ENCODE measurements around the gene NCKAP5. TPM values are rescaled to one million over a fixed set of nuclear protein-coding genes. Genes with fewer than 3 reads are reported as not detected.

The NCKAP5 gene
- polyA plus RNA-seq, 3 donors = 0.16 to 0.34 (median 0.30) TPM

DNA sequence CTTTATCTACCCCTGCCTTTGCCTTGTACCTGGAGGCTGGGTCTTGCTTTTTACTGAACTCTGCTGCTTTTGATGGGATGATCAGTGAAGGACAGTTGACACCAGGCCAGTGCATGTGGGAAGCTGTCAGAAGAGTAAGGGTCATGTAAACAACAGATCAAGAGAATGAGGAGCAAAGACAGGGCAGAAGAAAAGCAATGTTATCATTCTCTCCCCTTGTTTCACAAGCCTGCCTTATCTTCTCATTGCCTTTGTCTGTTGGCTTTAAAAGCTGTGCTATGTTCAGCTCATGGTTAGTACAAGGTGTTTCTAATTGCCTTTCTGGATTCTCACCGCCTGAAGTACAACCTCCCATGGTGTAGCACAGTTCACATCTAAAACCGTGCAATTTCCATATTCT, 925.8 kb downstream of the NCKAP5 start:
- no peak overlapping the region for H3K27ac ChIP-seq (ENCODE audit: low read depth, low read length)
- WGBS, 3 donors = 76 to 83% (median 82%) methylated on average over 2 of the region's 2 CpGs

DNA sequence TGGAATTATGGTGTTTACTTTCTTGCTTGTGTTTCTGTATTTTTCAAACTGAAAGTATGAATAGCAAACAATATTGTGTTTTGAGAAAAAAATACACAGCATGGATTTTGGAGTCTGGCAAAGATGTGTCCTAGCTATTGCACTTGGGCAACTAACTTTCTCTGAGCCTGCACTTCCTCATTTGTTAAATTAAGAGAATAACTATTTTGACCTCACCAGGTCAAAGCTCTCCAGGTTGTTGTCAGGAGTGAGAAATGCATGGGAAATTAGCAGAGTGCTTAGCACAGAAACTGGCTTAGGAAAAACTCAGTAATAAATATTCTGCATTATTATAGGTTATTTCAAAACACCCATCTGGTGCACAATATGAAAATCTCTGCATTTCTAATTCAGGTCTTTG, 926.4 kb downstream of the NCKAP5 start:
- no peak overlapping the region for H3K27ac ChIP-seq (ENCODE audit: low read depth, low read length)

DNA sequence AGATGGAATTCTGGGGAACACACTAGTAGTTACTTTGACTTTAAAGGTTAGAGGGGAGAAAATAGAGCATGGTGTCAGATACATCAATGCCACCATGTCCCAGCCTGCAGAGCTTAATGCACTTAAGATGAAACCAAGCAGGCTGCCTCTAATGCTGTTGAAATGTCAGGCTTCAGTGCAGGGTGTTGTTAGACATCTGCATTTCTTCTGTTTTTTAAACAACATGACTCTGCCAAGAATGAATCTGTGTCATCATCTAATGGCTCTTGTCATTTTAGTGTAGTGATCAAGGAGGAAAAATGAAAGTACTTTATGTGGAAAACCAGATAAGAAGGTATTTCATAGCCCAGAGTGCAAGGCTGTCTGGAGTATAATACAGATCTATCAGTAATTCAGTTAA, 928.1 kb downstream of the NCKAP5 start:
- H3K27ac ChIP-seq (ENCODE audit: low read depth, low read length) = no peak overlapping the region

DNA sequence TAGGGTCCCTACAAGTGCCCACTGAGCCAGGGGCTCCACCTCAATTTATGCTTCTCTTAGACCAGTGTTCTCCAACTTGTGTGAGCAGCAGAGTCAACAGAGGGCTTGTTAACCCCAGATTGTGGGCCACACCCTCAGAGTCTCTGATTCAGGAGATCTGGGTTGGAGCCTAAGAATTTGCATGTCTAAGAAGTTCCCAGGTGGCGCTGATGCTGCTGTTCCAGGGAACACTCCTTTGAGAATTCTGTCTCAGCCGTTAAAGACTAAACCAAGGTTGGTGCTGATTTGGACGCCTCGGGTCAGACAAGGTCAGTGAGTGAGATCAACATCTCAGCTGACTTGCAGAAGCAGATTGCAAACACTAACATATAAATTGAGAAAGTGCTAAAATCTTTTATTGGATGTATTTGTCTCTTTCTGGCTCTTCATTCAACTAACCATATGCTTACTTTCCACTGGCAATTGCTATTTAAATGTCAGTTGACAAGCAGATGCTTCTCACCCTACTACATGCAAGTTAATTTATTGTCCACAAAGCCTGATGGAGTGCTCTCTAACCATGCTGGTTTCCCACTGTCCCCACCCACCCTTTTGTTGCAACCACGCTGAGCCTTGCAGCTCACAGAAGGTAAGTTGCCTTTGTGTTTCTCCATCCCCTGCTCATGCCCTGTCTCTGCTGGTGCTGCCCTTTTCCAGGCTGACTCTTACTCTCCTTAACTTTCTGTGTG, 929.8 kb downstream of the NCKAP5 start:
- 65 to 86% (median 83%) methylated on average over 5 of the region's 5 CpGs for WGBS, 3 donors
- H3K27ac ChIP-seq (ENCODE audit: low read depth, low read length) = no peak overlapping the region

DNA sequence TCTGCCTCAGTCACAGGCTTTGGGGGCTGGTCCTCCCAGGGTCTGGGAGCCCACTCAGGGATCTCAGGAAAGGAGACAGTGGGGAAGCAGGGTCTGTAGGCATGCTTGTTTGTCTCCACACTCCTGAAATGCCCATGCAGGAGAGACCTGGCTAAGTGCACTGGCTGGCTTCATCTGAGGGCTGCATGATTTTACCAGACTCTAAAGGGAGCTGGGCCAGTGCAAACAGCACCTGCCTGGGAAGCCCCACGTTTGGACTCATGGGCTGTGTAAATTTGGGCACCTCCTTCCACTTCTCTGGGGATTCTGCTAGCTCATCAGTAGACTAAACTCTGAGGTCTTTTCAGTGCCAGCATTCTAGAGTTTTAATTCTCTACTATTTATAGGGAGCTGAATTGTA, 931.9 kb downstream of the NCKAP5 start:
- 13 to 42% (median 33%) methylated on average over 1 of the region's 1 CpG for WGBS, 3 donors
- no peak overlapping the region for H3K27ac ChIP-seq (ENCODE audit: low read depth, low read length)

DNA sequence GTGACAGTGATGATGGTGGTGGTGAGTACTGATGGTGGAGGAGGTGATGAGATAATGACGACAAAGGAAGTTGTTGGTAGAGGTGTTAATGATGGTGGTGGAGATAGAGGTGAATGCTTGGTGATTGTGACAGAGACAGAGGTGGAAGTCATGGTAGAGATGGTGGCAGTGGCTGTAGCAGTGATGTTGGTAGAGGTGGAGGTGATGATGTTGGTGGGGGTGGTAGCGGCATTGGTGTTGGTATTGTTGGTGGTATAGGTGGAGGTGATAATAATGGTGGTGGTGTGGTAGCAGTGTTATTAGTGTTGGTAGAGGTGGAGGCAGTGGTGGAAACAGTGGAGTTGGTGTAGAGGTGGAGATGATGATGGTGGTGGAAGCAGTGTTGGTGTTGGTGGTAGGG, 934.6 kb downstream of the NCKAP5 start:
- 93 to 97% (median 95%) methylated on average over 2 of the region's 2 CpGs for WGBS, 3 donors

DNA sequence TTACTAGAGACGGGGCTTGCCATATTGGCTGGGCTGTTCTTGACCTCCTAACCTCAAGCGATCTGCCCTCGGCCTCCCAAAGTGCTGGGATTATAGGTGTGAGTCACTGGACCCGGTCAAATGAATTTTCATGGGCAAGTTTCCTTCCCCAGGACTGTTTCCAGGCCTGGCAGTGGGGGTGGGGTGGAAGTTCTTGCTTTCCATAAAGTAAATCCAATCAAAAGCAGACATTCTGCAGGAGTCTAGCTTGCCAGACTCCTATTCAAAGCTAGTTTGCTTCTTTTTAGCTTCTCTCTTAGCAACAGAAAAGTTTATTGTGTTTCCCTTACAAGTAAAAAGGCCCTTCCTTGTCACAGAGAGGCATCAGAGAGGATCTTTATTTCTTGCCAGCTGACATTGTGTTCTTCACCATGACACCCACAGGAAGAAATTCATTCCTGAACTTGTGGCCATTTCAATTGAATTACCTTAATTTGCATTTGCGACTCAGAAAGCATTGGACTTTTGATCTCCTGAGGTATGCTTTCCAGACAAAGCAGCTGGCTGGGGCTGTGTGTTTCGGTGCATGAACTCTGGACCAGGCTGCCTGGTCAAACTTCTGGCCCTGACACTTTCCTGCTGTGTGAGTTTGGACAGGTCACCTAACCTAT, 936.1 kb downstream of the NCKAP5 start:
- WGBS, 3 donors = 53 to 69% (median 58%) methylated on average over 6 of the region's 6 CpGs

More for the DNA sequence above, 934.6 kb downstream of the NCKAP5 start:
- no peak overlapping the region for H3K27ac ChIP-seq (ENCODE audit: low read depth, low read length)

DNA sequence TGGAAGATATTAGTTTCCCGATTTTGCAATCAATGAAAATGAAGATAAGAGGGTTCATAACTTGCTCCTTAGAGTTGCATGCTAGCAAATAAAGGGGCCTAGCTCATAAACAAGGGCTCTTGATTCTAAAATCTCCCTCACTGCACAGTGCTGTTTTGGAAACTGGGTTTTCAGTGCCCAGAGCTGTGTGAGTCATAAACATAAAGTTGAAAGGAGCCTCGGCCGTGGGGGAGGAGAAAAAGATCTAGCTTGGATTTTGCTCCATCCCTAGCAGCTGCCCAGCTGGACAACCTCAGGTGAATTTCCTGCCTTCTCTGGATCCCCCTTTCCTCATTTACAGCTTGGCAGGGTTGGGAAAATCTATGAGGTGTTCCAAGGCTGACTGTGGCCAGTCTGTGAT, 940.7 kb downstream of the NCKAP5 start:
- 69 to 76% (median 75%) methylated on average over 3 of the region's 3 CpGs for WGBS, 3 donors

More for the DNA sequence above, 936.1 kb downstream of the NCKAP5 start:
- H3K27ac ChIP-seq (ENCODE audit: low read depth, low read length) = no peak overlapping the region

DNA sequence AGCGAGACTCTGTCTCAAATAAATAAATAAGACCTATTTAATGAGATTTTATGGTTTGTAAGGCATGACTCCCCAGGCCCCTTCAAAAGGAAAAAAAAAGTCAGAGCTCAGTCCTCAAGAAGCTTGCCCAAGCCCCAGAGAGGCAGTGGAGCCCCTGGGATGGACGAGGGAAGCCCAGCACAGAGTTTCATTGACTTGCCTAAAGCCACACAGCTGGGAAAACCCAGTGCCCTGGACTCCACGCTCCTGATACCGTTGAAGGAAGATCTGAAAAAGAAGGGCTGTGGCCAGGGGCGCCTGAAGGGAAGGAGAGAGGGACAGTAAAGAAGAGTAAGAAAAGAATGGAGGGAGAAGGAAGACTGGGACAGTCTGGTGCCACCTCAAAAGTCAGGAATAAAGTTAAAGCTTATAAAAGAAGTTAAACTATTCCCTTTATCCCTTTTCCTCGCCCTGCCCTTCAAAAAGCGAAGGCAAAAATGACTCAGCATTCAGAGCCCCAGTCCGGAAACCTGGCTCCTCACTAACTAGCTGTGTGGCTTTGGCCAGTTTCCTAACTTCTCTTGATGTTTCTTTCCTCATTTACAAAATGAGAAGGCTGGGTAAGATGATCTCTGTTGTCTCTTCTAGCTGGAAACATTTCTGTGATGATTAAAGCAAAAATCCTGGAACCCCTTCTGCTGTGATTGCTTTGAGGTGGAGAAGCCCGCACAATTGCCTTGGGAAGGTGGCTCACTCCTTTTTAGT, 945.0 kb downstream of the NCKAP5 start:
- 54 to 84% (median 63%) methylated on average over 9 of the region's 9 CpGs for WGBS, 3 donors
- H3K27ac ChIP-seq (ENCODE audit: low read depth, low read length) = no peak overlapping the region

More for the DNA sequence above, 940.7 kb downstream of the NCKAP5 start:
- no peak overlapping the region for H3K27ac ChIP-seq (ENCODE audit: low read depth, low read length)

Data from adipose tissue (tissue), 3 donors.